Mesendoderm (in vitro differentiated cells): ENCODE measurements around the gene SLMAP.

Experiments
- DNase-seq: peaks from one replicate; pipeline ENCODE4 v3.0.0; 2013
- H2AK5ac ChIP-seq: 2 replicates; pipeline ENCODE4 v1.6.1; 2013; ENCODE audit warnings: low read length, inconsistent platforms
- H2BK120ac ChIP-seq: 2 replicates; pipeline ENCODE4 v1.6.1; 2013; ENCODE audit warnings: low read depth, mild to moderate bottlenecking, low read length, moderate library complexity, mixed read lengths
- H2BK15ac ChIP-seq: replicated peaks from 2 replicates; pipeline ENCODE4 v1.6.1; 2013; ENCODE audit warnings: low read depth, mild to moderate bottlenecking, moderate library complexity
- H2BK5ac ChIP-seq: 2 replicates; pipeline ENCODE4 v1.6.1; 2013; ENCODE audit warnings: low read length, inconsistent platforms
- H3K18ac ChIP-seq: 2 replicates; pipeline ENCODE4 v1.6.1; 2013; ENCODE audit warnings: mild to moderate bottlenecking, low read length, mixed read lengths
- H3K23ac ChIP-seq: one replicate; pipeline ENCODE4 v1.6.1; 2013; ENCODE audit warnings: low read length
- H3K27ac ChIP-seq: 2 replicates; pipeline ENCODE4 v1.5.1; 2013; ENCODE audit warnings: low read depth, mild to moderate bottlenecking, inconsistent platforms, low read length, moderate library complexity
- H3K27me3 ChIP-seq: 2 replicates; pipeline ENCODE4 v1.6.1; 2013; ENCODE audit warnings: low read length, control low read depth, mild to moderate bottlenecking, inconsistent platforms; ENCODE audit not compliant: insufficient read depth, poor library complexity
- H3K36me3 ChIP-seq: 2 replicates; pipeline ENCODE4 v1.6.1; 2013; ENCODE audit warnings: low read length, inconsistent platforms; ENCODE audit not compliant: control insufficient read depth, insufficient read depth
- H3K4ac ChIP-seq: one replicate; pipeline ENCODE4 v1.6.1; 2013; ENCODE audit warnings: low read depth, mild to moderate bottlenecking, low read length, moderate library complexity
- H3K4me1 ChIP-seq: 2 replicates; pipeline ENCODE4 v1.6.1; 2013; ENCODE audit warnings: low read depth, low read length, inconsistent platforms; ENCODE audit not compliant: control insufficient read depth
- H3K4me2 ChIP-seq: 2 replicates; pipeline ENCODE4 v1.6.1; 2013; ENCODE audit warnings: low read length
- H3K4me3 ChIP-seq: 2 replicates; pipeline ENCODE4 v1.5.1; 2013; ENCODE audit warnings: mild to moderate bottlenecking, low read length
- H3K56ac ChIP-seq: one replicate; pipeline ENCODE4 v1.6.1; 2013; ENCODE audit warnings: low read length
- H3K79me1 ChIP-seq: 2 replicates; pipeline ENCODE4 v1.6.1; 2013; ENCODE audit warnings: low read length, inconsistent platforms
- H3K79me2 ChIP-seq: 2 replicates; pipeline ENCODE4 v1.6.1; 2013; ENCODE audit warnings: mild to moderate bottlenecking, low read length; ENCODE audit not compliant: control insufficient read depth, insufficient read depth
- H3K9ac ChIP-seq: 2 replicates; pipeline ENCODE4 v1.6.1; 2013; ENCODE audit warnings: low read length, inconsistent platforms
- H4K5ac ChIP-seq: one replicate; pipeline ENCODE4 v1.6.1; 2013; ENCODE audit warnings: low read length
- H4K8ac ChIP-seq: one replicate; pipeline ENCODE4 v1.6.1; 2013; ENCODE audit warnings: low read depth, mild to moderate bottlenecking, control low read depth, low read length, moderate library complexity
- WGBS: extraction: QIAGEN DNeasy Blood & Tissue Kit; methylation state at CpG from one replicate; pipeline ENCODE4 v1.1.7; 2013; ENCODE audit warnings: low lambda C conversion rate, missing lambda C conversion rate; ENCODE audit not compliant: insufficient coverage; ENCODE audit errors: extremely low coverage; 5-methylcytosine and 5-hydroxymethylcytosine counted together

The SLMAP gene

GRCh38 chr3:57783186-57784088 lies 27.3 kb downstream of the SLMAP start:
- Histone ChIP-seq H3K18ac (no peak overlapping the region), H3K36me3 (no peaks in the 10 kb centered on the region), H4K5ac (no peak overlapping the region), H3K79me2 (peaks cover 22% of the 10 kb centered on the region), H3K4ac (no peak overlapping the region), H3K4me2 (no peak overlapping the region), H3K27ac (no peak overlapping the region), H2BK15ac (no peak overlapping the region), H3K79me1 (peaks cover 16% of the 10 kb centered on the region), H2AK5ac (no peak overlapping the region), H3K4me1 (peaks cover 4% of the 10 kb centered on the region), H3K23ac (no peak overlapping the region), H3K56ac (no peak overlapping the region), H3K4me3 (no peak overlapping the region), H3K9ac (no peak overlapping the region), H3K27me3 (no peaks in the 10 kb centered on the region), H2BK5ac (no peak overlapping the region), H4K8ac (no peak overlapping the region), H2BK120ac (no peak overlapping the region)
- DNase-seq: no peak
- no CpG with 5 or more reads among the region's 6 CpGs for WGBS

GRCh38 chr3:57784089-57784735 lies 28.1 kb downstream of the SLMAP start:
- Histone ChIP-seq H3K9ac (no peak overlapping the region), H3K27ac (no peak overlapping the region), H3K4me3 (no peak overlapping the region), H2BK15ac (no peak overlapping the region), H3K23ac (no peak overlapping the region), H3K36me3 (no peaks in the 10 kb centered on the region), H3K79me2 (peaks cover 22% of the 10 kb centered on the region), H2AK5ac (no peak overlapping the region), H3K4ac (no peak overlapping the region), H3K4me2 (no peak overlapping the region), H3K4me1 (peaks cover 4% of the 10 kb centered on the region), H4K5ac (no peak overlapping the region), H4K8ac (no peak overlapping the region), H3K79me1 (peaks cover 23% of the 10 kb centered on the region), H2BK120ac (no peak overlapping the region), H3K56ac (no peak overlapping the region), H3K27me3 (no peaks in the 10 kb centered on the region), H3K18ac (no peak overlapping the region), H2BK5ac (no peak overlapping the region)
- no peak for DNase-seq
- WGBS: no CpG with 5 or more reads among the region's 1 CpG

- DNase-seq: no peak
- peaks cover 21% of the 10 kb centered on the region for H3K79me2 ChIP-seq
- H3K4me1 ChIP-seq: peaks cover 4% of the 10 kb centered on the region
- peaks cover 24% of the 10 kb centered on the region for H3K79me1 ChIP-seq
- no peak overlapping the region for H2BK120ac ChIP-seq
- no peaks in the 10 kb centered on the region for H3K27me3 ChIP-seq
- H2BK5ac ChIP-seq: no peak overlapping the region
- H3K18ac ChIP-seq: no peak overlapping the region
- no peak overlapping the region for H2AK5ac ChIP-seq
- H3K23ac ChIP-seq: no peak overlapping the region
- no peak overlapping the region for H3K4me2 ChIP-seq
- no peak overlapping the region for H3K4me3 ChIP-seq
- H3K56ac ChIP-seq: no peak overlapping the region
- H3K4ac ChIP-seq: no peak overlapping the region
- no peak overlapping the region for H3K9ac ChIP-seq
- WGBS: no CpG with 5 or more reads among the region's 1 CpG
- H3K27ac ChIP-seq: no peak overlapping the region
- H4K8ac ChIP-seq: no peak overlapping the region
- H2BK15ac ChIP-seq: no peak overlapping the region
- H3K36me3 ChIP-seq: no peaks in the 10 kb centered on the region
- no peak overlapping the region for H4K5ac ChIP-seq
Observed at GRCh38 chr3:57785446-57785845, 29.3 kb downstream of the SLMAP start.

GRCh38 chr3:57787867-57788623 lies 31.9 kb downstream of the SLMAP start:
- Histone ChIP-seq H3K9ac (no peak overlapping the region), H3K79me1 (peaks cover 20% of the 10 kb centered on the region), H2AK5ac (no peak overlapping the region), H3K79me2 (peaks cover 18% of the 10 kb centered on the region), H3K36me3 (no peaks in the 10 kb centered on the region), H4K8ac (no peak overlapping the region), H3K4ac (no peak overlapping the region), H3K4me3 (no peak overlapping the region), H2BK15ac (no peak overlapping the region), H3K4me2 (no peak overlapping the region), H3K27me3 (no peaks in the 10 kb centered on the region), H3K27ac (no peak overlapping the region), H4K5ac (no peak overlapping the region), H3K56ac (no peak overlapping the region), H3K18ac (no peak overlapping the region), H3K23ac (no peak overlapping the region), H2BK120ac (no peak overlapping the region), H3K4me1 (peaks cover 4% of the 10 kb centered on the region), H2BK5ac (no peak overlapping the region)
- DNase-seq: no peak
- no CpG with 5 or more reads among the region's 2 CpGs for WGBS

GRCh38 chr3:57788624-57789018 lies 32.5 kb downstream of the SLMAP start:
- Histone ChIP-seq H3K79me1 (peaks cover 18% of the 10 kb centered on the region), H2BK120ac (no peak overlapping the region), H3K4ac (no peak overlapping the region), H3K23ac (no peak overlapping the region), H3K9ac (no peak overlapping the region), H2BK15ac (no peak overlapping the region), H2BK5ac (no peak overlapping the region), H2AK5ac (no peak overlapping the region), H3K4me2 (no peak overlapping the region), H4K8ac (no peak overlapping the region), H4K5ac (no peak overlapping the region), H3K36me3 (no peaks in the 10 kb centered on the region), H3K79me2 (peaks cover 17% of the 10 kb centered on the region), H3K56ac (no peak overlapping the region), H3K4me3 (no peak overlapping the region), H3K4me1 (peaks cover 4% of the 10 kb centered on the region), H3K27me3 (no peaks in the 10 kb centered on the region), H3K18ac (no peak overlapping the region), H3K27ac (no peak overlapping the region)
- no peak for DNase-seq
- no CpG with 5 or more reads among the region's 3 CpGs for WGBS
